ENCODE measurements around the gene GMNC.
"Not testable (repeated sequence)": the region's sequence is repeated elsewhere in the genome, so short reads cannot be mapped to it uniquely, and the experiment has no call there.

Gene GMNC, protein sequence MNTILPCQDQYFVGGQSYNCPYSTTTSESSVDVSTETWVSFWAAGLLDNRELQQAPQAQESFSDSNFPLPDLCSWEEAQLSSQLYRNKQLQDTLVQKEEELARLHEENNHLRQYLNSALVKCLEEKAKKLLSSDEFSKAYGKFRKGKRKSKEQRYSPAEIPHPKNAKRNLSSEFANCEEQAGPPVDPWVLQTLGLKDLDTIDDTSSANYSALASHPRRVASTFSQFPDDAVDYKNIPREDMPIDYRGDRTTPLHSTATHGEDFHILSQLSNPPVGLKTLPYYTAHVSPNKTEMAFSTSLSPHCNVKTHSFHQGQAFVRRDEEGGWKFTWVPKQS

GRCh38 chr3:190862209-190863118 lies at the start of gene GMNC:
GMNC (minus strand) TSS chr3:190862694; CDS start chr3:190862615, 79 bp downstream.
- no peak for DNase-seq (ENCODE audit: low read depth, low spot score)

DNA sequence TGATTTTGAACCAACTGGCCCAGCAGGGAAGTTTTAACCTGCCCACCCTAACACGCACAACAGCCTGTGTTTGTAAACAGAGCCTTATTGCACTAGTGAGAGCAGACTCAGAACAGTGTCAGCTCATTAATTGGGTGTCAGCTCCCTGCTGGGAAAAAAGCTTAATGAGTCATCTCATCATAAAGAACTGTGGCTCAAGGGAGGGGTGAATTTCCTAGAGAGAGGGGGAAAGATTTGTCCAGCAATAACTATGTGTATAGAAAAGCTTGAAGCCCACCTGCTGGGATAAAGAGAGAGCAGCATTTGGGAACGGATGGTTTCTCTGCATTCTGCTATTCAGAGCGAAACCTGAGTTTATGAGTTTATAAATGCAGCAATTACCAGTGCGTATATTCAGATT lies 48.9 kb upstream of the GMNC start:
- no peak for DNase-seq (ENCODE audit: low read depth, low spot score)

GRCh38 chr3:190909908-190910307 lies 47.4 kb upstream of the GMNC start:
- DNase-seq (ENCODE audit: low read depth, low spot score), result no peak

GRCh38 chr3:190903156-190903555 lies 40.7 kb upstream of the GMNC start:
- DNase-seq (ENCODE audit: low read depth, low spot score), result no peak

DNA sequence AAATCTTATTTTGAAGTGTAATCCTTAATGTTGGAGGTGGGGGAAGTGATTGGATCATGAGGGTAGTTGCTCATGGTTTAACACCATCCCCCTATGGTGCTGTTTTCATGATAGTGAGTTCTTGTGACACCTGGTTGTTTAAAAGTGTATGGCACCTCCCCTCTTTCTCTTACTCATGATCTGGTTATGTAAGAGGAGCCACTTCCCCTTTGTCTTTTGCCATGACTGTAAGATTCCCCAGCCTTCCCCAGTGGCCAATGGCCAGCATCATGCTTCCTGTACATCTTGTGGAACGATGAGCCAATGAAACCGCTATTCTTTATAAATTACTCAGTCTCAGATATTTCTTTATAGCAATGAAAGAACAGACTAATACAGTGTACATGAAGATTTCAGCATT lies 39.8 kb upstream of the GMNC start:
- no peak for DNase-seq (ENCODE audit: low read depth, low spot score)

DNA sequence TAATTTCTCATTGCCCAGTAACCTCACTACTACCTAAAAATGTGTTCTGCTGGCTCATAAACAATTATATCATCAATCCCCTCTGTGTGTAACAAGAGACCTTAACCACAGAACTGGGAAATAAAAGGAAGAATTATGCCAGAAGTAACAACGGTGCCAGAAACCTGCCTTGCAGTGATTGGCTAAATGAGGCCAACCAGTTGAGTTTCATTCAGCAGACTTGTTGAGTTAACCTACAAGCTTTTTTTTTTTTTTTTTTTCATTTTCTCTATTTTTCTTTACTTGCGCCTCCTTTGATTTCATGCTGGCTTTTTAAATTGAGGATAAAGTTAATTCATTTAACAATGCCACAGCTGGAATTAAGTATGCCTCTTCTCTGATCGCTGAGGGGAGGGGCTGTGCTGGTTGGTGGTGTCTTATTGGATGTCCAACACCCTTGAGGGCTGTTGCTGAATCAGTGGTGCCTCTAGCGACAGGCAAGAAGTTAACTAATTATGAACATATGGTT lies 30.0 kb upstream of the GMNC start:
- no peak for DNase-seq (ENCODE audit: low read depth, low spot score)

DNA sequence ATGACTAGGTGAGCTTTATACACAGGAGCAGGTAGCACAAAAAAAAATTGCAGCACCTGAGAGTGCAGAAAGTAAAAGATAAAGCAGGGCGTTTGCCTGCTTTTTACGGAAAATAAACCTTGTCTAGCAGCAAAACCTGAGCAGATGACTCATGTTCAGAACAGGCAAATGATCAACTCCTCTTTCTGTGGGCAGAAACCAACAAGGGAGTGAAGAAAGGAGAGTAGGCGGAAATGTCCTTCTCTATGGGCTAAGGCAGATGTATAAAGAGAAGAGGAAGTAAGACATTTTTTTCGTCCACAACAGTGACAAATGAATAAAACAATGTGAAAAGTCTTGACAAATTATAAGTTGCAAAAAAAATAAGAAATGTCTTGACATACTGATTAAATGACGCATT lies 24.5 kb upstream of the GMNC start:
- DNase-seq (ENCODE audit: low read depth, low spot score), result no peak

DNA sequence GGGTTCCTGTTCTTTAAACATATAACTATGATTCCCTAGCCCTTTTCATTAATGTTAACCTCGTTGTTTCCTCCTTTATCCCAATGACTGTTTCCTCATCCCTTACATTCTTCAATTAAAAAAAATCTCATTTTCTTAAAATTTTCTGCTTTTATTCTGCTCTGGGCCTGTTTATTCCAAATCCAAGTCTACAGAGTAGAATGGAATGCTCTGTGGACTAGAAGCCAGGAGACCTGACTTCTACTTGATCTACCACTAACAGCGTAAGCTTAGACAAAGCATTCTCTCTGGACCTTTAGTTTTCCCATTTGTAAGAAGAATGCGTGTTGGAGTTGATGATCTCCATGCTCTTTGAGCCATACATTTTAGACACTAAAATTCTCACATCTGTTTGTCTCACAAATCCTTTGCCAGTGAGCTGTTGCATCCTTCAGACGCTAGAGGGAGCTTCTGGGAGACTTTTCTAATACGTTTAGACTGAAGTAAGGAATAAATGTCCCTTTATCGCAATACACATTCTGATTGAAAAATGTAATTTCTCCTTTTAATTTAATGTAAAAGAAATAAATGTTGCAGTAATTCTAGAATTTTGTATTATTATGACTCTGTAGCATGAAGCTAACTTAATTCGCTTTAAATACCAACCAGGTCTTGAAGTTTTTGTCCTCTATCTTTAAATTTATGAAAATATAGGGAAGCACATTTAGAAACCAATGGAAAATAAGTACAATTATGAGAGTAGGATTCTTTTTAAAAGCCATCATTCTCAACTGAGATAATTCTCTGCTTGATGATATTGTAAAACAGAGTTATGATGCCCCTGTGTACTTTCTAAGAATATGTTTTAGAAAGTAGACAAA lies 21.7 kb upstream of the GMNC start:
- no peak for DNase-seq (ENCODE audit: low read depth, low spot score)

GRCh38 chr3:190883141-190883540 lies 20.6 kb upstream of the GMNC start:
- DNase-seq (ENCODE audit: low read depth, low spot score), result no peak

- no peak for DNase-seq (ENCODE audit: low read depth, low spot score)
These were observed 15.4 kb upstream of the GMNC start for GRCh38 chr3:190877925-190878324.

GRCh38 chr3:190876433-190876832 lies 13.9 kb upstream of the GMNC start:
- DNase-seq (ENCODE audit: low read depth, low spot score), result not testable (repeated sequence)

GRCh38 chr3:190875061-190875460 lies 12.6 kb upstream of the GMNC start:
- DNase-seq (ENCODE audit: low read depth, low spot score), result not testable (repeated sequence)

- DNase-seq (ENCODE audit: low read depth, low spot score), result no peak
These were observed 7.6 kb upstream of the GMNC start for GRCh38 chr3:190870127-190870526.

GRCh38 chr3:190867071-190867470 lies 4.6 kb upstream of the GMNC start:
- no peak for DNase-seq (ENCODE audit: low read depth, low spot score)

DNA sequence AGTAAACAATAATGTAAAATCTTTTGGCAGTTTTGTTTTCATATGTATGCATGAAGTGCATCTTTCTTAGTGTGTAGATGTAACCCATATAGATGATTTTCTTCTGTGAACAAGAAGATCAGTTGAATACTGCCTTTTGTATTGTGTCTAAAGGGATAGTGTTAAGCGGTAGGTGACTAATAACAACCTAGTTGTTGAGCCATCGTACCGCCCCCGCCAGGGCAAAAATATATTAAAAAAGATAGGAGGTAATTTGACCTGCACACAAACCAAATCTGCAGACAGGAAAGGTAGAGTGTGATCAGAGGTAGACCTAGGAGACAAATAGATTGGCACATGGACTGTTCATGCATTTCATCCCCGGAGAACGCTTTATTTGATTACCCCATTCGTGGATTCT lies 3.3 kb upstream of the GMNC start:
- DNase-seq (ENCODE audit: low read depth, low spot score), result no peak

GRCh38 chr3:190865419-190865818 lies 2.9 kb upstream of the GMNC start:
- no peak for DNase-seq (ENCODE audit: low read depth, low spot score)

DNA sequence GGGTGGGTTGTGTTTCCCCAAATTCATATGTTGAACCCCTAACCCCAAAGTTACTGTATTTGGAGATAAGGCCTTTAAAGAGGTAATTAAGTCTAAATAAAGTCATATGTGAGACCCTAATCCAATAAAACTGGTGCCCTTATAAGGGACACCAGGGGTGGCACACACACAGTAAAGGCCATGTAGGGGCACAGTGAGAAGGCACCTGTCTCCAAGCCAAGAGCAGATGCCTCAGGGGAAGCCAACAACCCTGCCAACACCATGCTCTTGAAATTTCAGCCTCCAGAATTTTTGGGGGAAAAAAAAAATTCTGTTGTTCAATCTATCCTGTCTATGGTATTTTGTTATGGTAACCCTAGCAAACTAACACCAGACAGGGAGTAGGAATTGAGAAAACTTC lies 1.5 kb upstream of the GMNC start:
- DNase-seq (ENCODE audit: low read depth, low spot score), result no peak

GRCh38 chr3:190863119-190863465 lies 598 bp upstream of the GMNC start:
- no peak for DNase-seq (ENCODE audit: low read depth, low spot score)

DNA sequence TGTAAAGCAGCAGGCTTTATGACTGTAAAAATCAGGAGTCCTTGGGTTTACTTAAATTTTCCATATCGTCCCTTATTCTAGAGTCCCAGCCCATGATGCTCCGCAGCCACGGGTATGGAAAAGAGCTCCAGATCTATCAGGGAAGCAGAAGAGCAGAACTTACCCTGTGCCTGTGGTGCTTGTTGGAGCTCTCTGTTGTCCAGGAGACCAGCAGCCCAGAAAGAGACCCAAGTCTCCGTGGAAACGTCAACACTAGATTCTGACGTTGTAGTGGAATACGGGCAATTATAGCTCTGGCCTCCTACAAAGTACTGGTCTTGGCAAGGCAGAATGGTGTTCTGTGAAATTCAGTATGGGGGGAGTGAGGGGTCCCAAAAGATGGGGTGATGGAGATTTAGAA lies 2.0 kb downstream of the GMNC start:
- no peak for DNase-seq (ENCODE audit: low read depth, low spot score)

DNA sequence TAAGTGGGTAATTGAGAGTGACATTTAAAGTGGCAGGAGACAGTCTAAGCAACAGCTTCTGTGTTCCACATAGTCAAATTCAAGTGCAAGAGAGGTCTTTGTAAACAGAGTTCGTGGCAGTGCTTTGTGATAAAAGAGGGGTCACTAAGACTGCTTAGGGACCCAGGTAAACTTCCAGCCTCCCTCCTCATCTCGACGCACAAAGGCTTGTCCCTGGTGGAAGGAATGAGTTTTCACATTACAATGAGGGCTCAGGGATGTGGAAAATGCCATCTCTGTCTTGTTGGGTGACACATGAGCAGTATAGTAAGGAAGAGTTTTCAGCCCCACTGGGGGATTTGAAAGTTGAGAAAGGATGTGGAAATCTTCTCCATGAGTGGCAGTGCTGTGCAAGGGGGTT lies 7.3 kb downstream of the GMNC start:
- no peak for DNase-seq (ENCODE audit: low read depth, low spot score)

- no peak for DNase-seq (ENCODE audit: low read depth, low spot score)
These were observed 8.4 kb downstream of the GMNC start for GRCh38 chr3:190854062-190854461.

DNA sequence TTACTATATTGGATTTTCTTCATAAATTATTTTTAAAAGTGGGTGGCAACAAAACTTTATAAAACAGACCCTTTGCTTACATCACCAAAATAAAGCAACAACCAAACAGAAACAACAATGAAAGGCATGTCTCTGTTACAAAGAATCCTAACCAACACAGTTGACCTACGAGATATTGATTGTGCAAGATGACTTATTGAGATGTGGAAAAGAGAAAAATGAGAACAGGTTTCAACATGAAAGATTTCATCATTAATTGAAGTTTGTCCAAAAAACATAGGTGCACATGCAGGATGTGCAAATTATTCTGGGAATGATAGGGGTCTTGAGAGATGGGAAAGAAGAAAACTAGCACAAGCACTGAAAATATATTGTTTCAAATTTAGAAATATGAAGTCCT lies 9.0 kb downstream of the GMNC start:
- DNase-seq (ENCODE audit: low read depth, low spot score), result no peak

All from activated naive CD8-positive, alpha-beta T cell treated with anti-CD3 and anti-CD28 coated beads, Interleukin-2, amount 50 U/mL, for 16 hours (primary cell).